Measurements from ENCODE around the gene FMN2. TPM values are rescaled to one million over a fixed set of nuclear protein-coding genes. Genes with fewer than 3 reads are reported as not detected.
"Not testable (repeated sequence)": the region's sequence is repeated elsewhere in the genome, so short reads cannot be mapped to it uniquely, and the experiment has no call there.

The FMN2 gene
- total and polyA plus RNA-seq, 3 donors from 2014 or later, result 3.8 to 8.3 (median 4.3) TPM

GRCh38 chr1:240320659-240321058, 229.0 kb downstream of the FMN2 start:
- H3K4me3 ChIP-seq, result no peak overlapping the region
- DNase-seq, result no peak
- H3K4me1 ChIP-seq, result no peaks in the 10 kb centered on the region
- no peaks in the 10 kb centered on the region for H3K36me3 ChIP-seq (ENCODE audit: low read depth, missing control alignments)
- H3K27ac ChIP-seq, result no peak overlapping the region
- no peaks in the 10 kb centered on the region for H3K9me3 ChIP-seq
- intact Hi-C loops (cut with DNase I; ENCODE audit: low total_unique reads), result no loop called here
- no peaks in the 10 kb centered on the region for H3K27me3 ChIP-seq
- no peak for TF ChIP-seq CTCF (IDR thresholded peaks at IDR 0.05)
- no peak for TF ChIP-seq POLR2A (IDR thresholded peaks at IDR 0.05)
- 63 to 70% methylated on average over 5 of the region's 5 CpGs for WGBS, 2 donors

GRCh38 chr1:240322943-240323342, 231.3 kb downstream of the FMN2 start:
- DNase-seq, result no peak
- H3K9me3 ChIP-seq, result no peaks in the 10 kb centered on the region
- no peak overlapping the region for H3K4me3 ChIP-seq
- no peaks in the 10 kb centered on the region for H3K4me1 ChIP-seq
- TF ChIP-seq POLR2A (IDR thresholded peaks at IDR 0.05) (no peak), CTCF (IDR thresholded peaks at IDR 0.05) (no peak)
- intact Hi-C loops (cut with DNase I; ENCODE audit: low total_unique reads), result no loop called here
- no peaks in the 10 kb centered on the region for H3K27me3 ChIP-seq
- no peak overlapping the region for H3K27ac ChIP-seq
- 84 to 88% methylated on average over 4 of the region's 4 CpGs for WGBS, 2 donors
- no peaks in the 10 kb centered on the region for H3K36me3 ChIP-seq (ENCODE audit: low read depth, missing control alignments)

- intact Hi-C loops (cut with DNase I; ENCODE audit: low total_unique reads); H3K27me3 ChIP-seq; H3K27ac ChIP-seq; H3K4me1 ChIP-seq; H3K36me3 ChIP-seq (ENCODE audit: low read depth, missing control alignments); H3K4me3 ChIP-seq; DNase-seq; H3K9me3 ChIP-seq: not testable (repeated sequence)
- WGBS, 2 donors, result 94 to 95% methylated on average over 1 of the region's 1 CpG
These were observed 236.7 kb downstream of the FMN2 start for GRCh38 chr1:240328382-240328781.

- TF ChIP-seq CTCF (IDR thresholded peaks at IDR 0.05), result no peak
- no peak for TF ChIP-seq POLR2A (IDR thresholded peaks at IDR 0.05)
- WGBS, 2 donors, result 49 to 52% methylated on average over 6 of the region's 6 CpGs
- no peaks in the 10 kb centered on the region for H3K4me1 ChIP-seq
- no peak for DNase-seq
- H3K27ac ChIP-seq, result no peak overlapping the region
- no peaks in the 10 kb centered on the region for H3K27me3 ChIP-seq
- intact Hi-C loops (cut with DNase I; ENCODE audit: low total_unique reads), result no loop called here
- no peak overlapping the region for H3K4me3 ChIP-seq
- no peaks in the 10 kb centered on the region for H3K9me3 ChIP-seq
- H3K36me3 ChIP-seq (ENCODE audit: low read depth, missing control alignments), result no peaks in the 10 kb centered on the region
These were observed 237.8 kb downstream of the FMN2 start for GRCh38 chr1:240329443-240329842.

- no peak for TF ChIP-seq CTCF (IDR thresholded peaks at IDR 0.05)
- no peak for TF ChIP-seq POLR2A (IDR thresholded peaks at IDR 0.05)
- Histone ChIP-seq H3K4me3 (no peak overlapping the region), H3K9me3 (no peaks in the 10 kb centered on the region), H3K4me1 (no peaks in the 10 kb centered on the region), H3K27ac (no peak overlapping the region), H3K36me3 (ENCODE audit: low read depth, missing control alignments) (no peaks in the 10 kb centered on the region), H3K27me3 (no peaks in the 10 kb centered on the region)
- intact Hi-C loops (cut with DNase I; ENCODE audit: low total_unique reads), result no loop called here
- DNase-seq, result no peak
- 32 to 47% methylated on average over 3 of the region's 3 CpGs for WGBS, 2 donors
These were observed 241.0 kb downstream of the FMN2 start for GRCh38 chr1:240332672-240333071.
